Naive thymus-derived CD4-positive, alpha-beta T cell (primary cell): ENCODE data around the gene CCBE1. TPM values are rescaled to one million over a fixed set of nuclear protein-coding genes. Genes with fewer than 3 reads are reported as not detected.

ENCODE experiments used
- ATAC-seq: fragments of 150-1000 bp; cut with Tn5 transposase; 2 replicates; pipeline ENCODE4 v1.10.0; 2021; ENCODE audit warnings: mild to moderate bottlenecking, moderate library complexity
- CTCF ChIA-PET: fragments of 350-600 bp; sonication (Branson Sonifier 250); formaldehyde crosslinking; loops from one replicate; lab custom pipeline; 2021; ENCODE audit warnings: antibody characterized with exemption; lab: Charles Lee
- POLR2A ChIA-PET: fragments of 350-600 bp; sonication (Branson Sonifier 250); formaldehyde crosslinking; loops from one replicate; lab custom pipeline; 2021; ENCODE audit warnings: antibody characterized with exemption, inconsistent platforms; lab: Charles Lee
- DNase-seq, 9 donors: peaks; one replicate each; pipeline versions ENCODE4 v3.0.0 to v3.0.0-alpha.2; 2020 to 2022; ENCODE audit warnings: mixed read lengths in 1 of 9
- H3K27ac ChIP-seq: one replicate; pipeline ENCODE4 v1.7.0; 2013; ENCODE audit warnings: mild to moderate bottlenecking, low read depth, low read length, moderate library complexity
- H3K27me3 ChIP-seq, 2 donors: one replicate each; pipeline ENCODE4 v1.7.0; 2013; ENCODE audit warnings: low read length in 2 of 2, mild to moderate bottlenecking in 2 of 2, moderate library complexity in 2 of 2; ENCODE audit not compliant: control insufficient read depth in 2 of 2, insufficient read depth in 2 of 2
- H3K36me3 ChIP-seq, 3 experiments: 1 replicate in 2 of 3; 2 replicates in 1 of 3; pipeline ENCODE4 v1.7.0; 2013; ENCODE audit warnings: low read length in 3 of 3, mild to moderate bottlenecking in 3 of 3, moderate library complexity in 1 of 3; ENCODE audit not compliant: insufficient read depth in 3 of 3, control insufficient read depth in 2 of 3
- H3K4me1 ChIP-seq, 2 donors: one replicate each; pipeline ENCODE4 v1.7.0; 2013; ENCODE audit warnings: low read length in 2 of 2, mild to moderate bottlenecking in 2 of 2, moderate library complexity in 1 of 2; ENCODE audit not compliant: control insufficient read depth in 2 of 2, insufficient read depth in 2 of 2
- H3K4me3 ChIP-seq: 2 replicates; pipeline ENCODE4 v1.7.0; 2013; ENCODE audit warnings: mild to moderate bottlenecking, low read length
- H3K9me3 ChIP-seq, 3 experiments: 1 replicate in 2 of 3; 2 replicates in 1 of 3; pipeline ENCODE4 v1.7.0; 2013; ENCODE audit warnings: low read length in 3 of 3; ENCODE audit not compliant: control insufficient read depth in 2 of 3
- H3K27ac Mint-ChIP-seq, 9 donors: one replicate each; pipeline ENCODE4 v1.8.0; 2020 to 2022; ENCODE audit warnings: mixed read lengths in 9 of 9, mild to moderate bottlenecking in 8 of 9, moderate library complexity in 5 of 9, inconsistent platforms in 2 of 9
- H3K27me3 Mint-ChIP-seq, 5 donors: one replicate each; pipeline ENCODE4 v1.8.0; 2021 to 2022; ENCODE audit warnings: mixed read lengths in 5 of 5, mild to moderate bottlenecking in 1 of 5
- H3K36me3 Mint-ChIP-seq, 5 donors: one replicate each; pipeline ENCODE4 v1.8.0; 2020 to 2022; ENCODE audit warnings: mixed read lengths in 5 of 5, mild to moderate bottlenecking in 3 of 5, inconsistent platforms in 1 of 5
- H3K4me1 Mint-ChIP-seq, 7 donors: one replicate each; pipeline ENCODE4 v1.8.0; 2020 to 2022; ENCODE audit warnings: mixed read lengths in 7 of 7, mild to moderate bottlenecking in 3 of 7, inconsistent platforms in 1 of 7
- H3K4me3 Mint-ChIP-seq, 10 donors: one replicate each; pipeline ENCODE4 v1.8.0; 2020 to 2022; ENCODE audit warnings: mild to moderate bottlenecking in 10 of 10, mixed read lengths in 10 of 10, moderate library complexity in 6 of 10, inconsistent platforms in 2 of 10
- H3K9me3 Mint-ChIP-seq, 11 donors: one replicate each; pipeline ENCODE4 v1.8.0; 2020 to 2022; ENCODE audit warnings: mixed read lengths in 11 of 11, mild to moderate bottlenecking in 4 of 11, inconsistent platforms in 1 of 11, moderate library complexity in 1 of 11
- intact Hi-C, 2 donors: fragments of 100-400 bp; cut with micrococcal nuclease; formaldehyde crosslinking; loops; one replicate each; pipeline ENCODE4 v1.15.1; 2023
- polyA plus RNA-seq, 2 donors: library from polyadenylated mRNA; unstranded; fragments of 300-500 nt; fragmentation: Illumina TruSeq; gene quantifications; one replicate each; pipeline ENCODE4 v1.2.3, GENCODE V29; 2021
- total RNA-seq, 6 experiments: library from RNA in 5 of 6; stranded (reverse) in 5 of 6; gene quantifications; 1 replicate in 5 of 6; 2 replicates in 1 of 6; pipeline ENCODE4 v1.2.3 and lab custom pipeline; 2021 to 2026

Gene CCBE1
- total and polyA plus RNA-seq, 7 experiments from 2014 or later, result not detected

GRCh38 chr18:59387687-59388565 lies 309.3 kb downstream of the CCBE1 start:
- H3K27ac ChIP-seq, result no peak overlapping the region

DNA sequence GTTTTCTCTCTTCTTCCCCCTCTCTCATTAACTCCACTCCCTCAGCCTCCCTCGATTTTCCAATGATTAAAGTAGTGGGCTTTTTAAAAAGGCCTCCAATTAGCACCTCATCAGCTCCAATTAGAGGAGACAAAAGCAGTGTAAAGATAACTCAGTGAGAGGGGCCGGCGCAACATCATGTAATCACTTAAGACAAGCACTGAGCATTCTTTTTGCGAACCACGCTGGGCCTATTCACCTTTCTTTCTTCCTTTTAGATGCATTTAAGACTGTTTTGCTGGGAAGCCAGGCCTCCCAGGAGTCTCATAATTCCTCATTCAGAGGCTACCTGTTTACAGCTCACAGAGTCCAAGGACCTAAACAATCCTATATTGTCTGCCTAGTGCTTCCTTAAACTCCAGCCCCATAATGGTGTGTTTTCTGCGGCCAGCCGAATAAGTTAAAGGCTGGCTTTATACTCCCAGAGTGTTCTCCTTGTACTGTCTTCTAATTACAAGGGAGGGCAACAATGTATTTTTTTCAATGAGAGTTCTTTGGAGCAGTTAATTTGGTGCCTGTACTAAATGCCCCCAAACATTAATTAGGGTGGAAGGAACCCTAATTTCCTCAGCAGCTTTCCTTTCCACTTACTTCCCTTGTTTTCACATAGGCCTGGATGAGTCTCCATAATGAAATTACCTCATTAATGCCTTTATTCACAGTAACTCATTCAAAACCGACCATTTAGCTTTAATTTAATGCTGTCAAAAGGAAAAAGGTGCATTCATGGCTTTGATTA lies 310.1 kb downstream of the CCBE1 start:
- H3K36me3 ChIP-seq, result no peaks in the 10 kb centered on the region
- no peaks in the 10 kb centered on the region for H3K4me1 ChIP-seq
- H3K27ac ChIP-seq, result no peak overlapping the region
- no peak overlapping the region for H3K4me3 Mint-ChIP-seq
- H3K4me3 ChIP-seq, result no peak overlapping the region
- intact Hi-C loops, result no loop called here
- ChIA-PET CTCF (interaction anchor here (1.2 to 1.3 kb wide), 2 partner anchors 11 to 15 kb away, joined by 3 read pairs; no protein-coding TSS in a partner anchor), POLR2A (no interaction called here)
- peaks cover under 1 to 13% (median 1%) of the 10 kb centered on the region in 5 donors for H3K27me3 Mint-ChIP-seq
- DNase-seq (no peak), ATAC-seq (no peak)
- H3K9me3 ChIP-seq, result no peaks in the 10 kb centered on the region
- H3K27ac Mint-ChIP-seq, result no peak overlapping the region
- H3K9me3 Mint-ChIP-seq, result no peaks in the 10 kb centered on the region
- no peaks in the 10 kb centered on the region for H3K27me3 ChIP-seq
- H3K36me3 Mint-ChIP-seq, result no peaks in the 10 kb centered on the region
- H3K4me1 Mint-ChIP-seq, result no peaks in the 10 kb centered on the region

More at GRCh38 chr18:59387687-59388565, 309.3 kb downstream of the CCBE1 start:
- CTCF ChIA-PET, result interaction anchor here (1.2 to 1.3 kb wide), 2 partner anchors 12 to 14 kb away, joined by 3 read pairs; no protein-coding TSS in a partner anchor
- no peak for ATAC-seq
- POLR2A ChIA-PET, result no interaction called here
- no peak overlapping the region for H3K27ac Mint-ChIP-seq
- H3K27me3 Mint-ChIP-seq, result peaks cover 8 to 16% (median 8%) of the 10 kb centered on the region in 5 donors
- no peaks in the 10 kb centered on the region for H3K36me3 Mint-ChIP-seq
- intact Hi-C loops, result no loop called here
- DNase-seq, result no peak
- no peak overlapping the region for H3K4me3 Mint-ChIP-seq
- H3K4me1 Mint-ChIP-seq, result no peaks in the 10 kb centered on the region
- no peaks in the 10 kb centered on the region for H3K9me3 Mint-ChIP-seq
- no peaks in the 10 kb centered on the region for H3K4me1 ChIP-seq
- no peaks in the 10 kb centered on the region for H3K36me3 ChIP-seq
- no peaks in the 10 kb centered on the region for H3K9me3 ChIP-seq
- no peak overlapping the region for H3K4me3 ChIP-seq
- no peaks in the 10 kb centered on the region for H3K27me3 ChIP-seq

- POLR2A ChIA-PET, result no interaction called here
- no peaks in the 10 kb centered on the region for H3K4me1 Mint-ChIP-seq
- H3K4me3 Mint-ChIP-seq, result no peak overlapping the region
- Histone ChIP-seq H3K27ac (no peak overlapping the region), H3K4me1 (no peaks in the 10 kb centered on the region), H3K4me3 (no peak overlapping the region), H3K36me3 (no peaks in the 10 kb centered on the region), H3K27me3 (no peaks in the 10 kb centered on the region), H3K9me3 (no peaks in the 10 kb centered on the region)
- CTCF ChIA-PET, result no interaction called here
- H3K27me3 Mint-ChIP-seq, result peaks cover 0 to 10% (median 3%) of the 10 kb centered on the region in 5 donors
- ATAC-seq (no peak), DNase-seq (no peak)
- H3K9me3 Mint-ChIP-seq, result peaks cover 0 to 1% (median 0%) of the 10 kb centered on the region in 11 donors
- intact Hi-C loops, result no loop called here
- no peaks in the 10 kb centered on the region for H3K36me3 Mint-ChIP-seq
- no peak overlapping the region for H3K27ac Mint-ChIP-seq
Measured at GRCh38 chr18:59385191-59385590, 312.0 kb downstream of the CCBE1 start.

GRCh38 chr18:59383851-59384250 lies 313.4 kb downstream of the CCBE1 start:
- no peak for ATAC-seq
- POLR2A ChIA-PET, result no interaction called here
- peaks cover 0 to 15% (median 6%) of the 10 kb centered on the region in 5 donors for H3K27me3 Mint-ChIP-seq
- H3K36me3 ChIP-seq, result no peaks in the 10 kb centered on the region
- no peaks in the 10 kb centered on the region for H3K4me1 ChIP-seq
- no peak overlapping the region for H3K4me3 ChIP-seq
- no peaks in the 10 kb centered on the region for H3K4me1 Mint-ChIP-seq
- H3K4me3 Mint-ChIP-seq, result no peak overlapping the region
- H3K36me3 Mint-ChIP-seq, result no peaks in the 10 kb centered on the region
- intact Hi-C loops, result no loop called here
- CTCF ChIA-PET, result no interaction called here
- DNase-seq, result no peak
- no peaks in the 10 kb centered on the region for H3K9me3 ChIP-seq
- no peaks in the 10 kb centered on the region for H3K27me3 ChIP-seq
- no peak overlapping the region for H3K27ac Mint-ChIP-seq
- no peak overlapping the region for H3K27ac ChIP-seq
- peaks cover 0 to 1% (median 0%) of the 10 kb centered on the region in 11 donors for H3K9me3 Mint-ChIP-seq

DNA sequence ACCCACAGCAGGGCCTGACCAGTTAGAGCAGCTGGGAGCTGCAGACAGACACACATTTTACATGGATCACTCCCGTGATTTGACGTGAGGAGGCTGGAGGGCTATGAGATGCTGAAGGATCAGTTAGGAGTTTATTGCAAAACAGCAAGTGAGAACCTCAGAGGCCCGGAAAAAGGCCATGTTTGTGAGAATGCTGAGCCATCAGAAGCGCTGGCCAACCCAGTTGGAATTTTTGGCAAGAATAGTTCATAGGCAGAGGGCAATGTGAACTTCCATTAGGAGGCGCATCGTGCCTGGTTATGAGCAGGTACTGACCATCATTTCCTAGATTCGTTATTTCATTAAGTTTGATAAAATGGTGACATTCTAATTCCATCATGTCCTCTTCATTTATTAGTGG lies 314.8 kb downstream of the CCBE1 start:
- intact Hi-C loops, result no loop called here
- ChIA-PET CTCF (no interaction called here), POLR2A (no interaction called here)
- no peak for ATAC-seq
- peaks cover 6 to 28% (median 10%) of the 10 kb centered on the region in 5 donors for H3K27me3 Mint-ChIP-seq
- no peaks in the 10 kb centered on the region for H3K27me3 ChIP-seq
- H3K9me3 ChIP-seq, result no peaks in the 10 kb centered on the region
- H3K4me3 ChIP-seq, result no peak overlapping the region
- H3K27ac ChIP-seq, result no peak overlapping the region
- H3K9me3 Mint-ChIP-seq, result peaks cover 0 to 1% (median 0%) of the 10 kb centered on the region in 11 donors
- no peak for DNase-seq
- no peaks in the 10 kb centered on the region for H3K4me1 ChIP-seq
- H3K36me3 Mint-ChIP-seq, result no peaks in the 10 kb centered on the region
- H3K4me1 Mint-ChIP-seq, result no peaks in the 10 kb centered on the region
- no peaks in the 10 kb centered on the region for H3K36me3 ChIP-seq
- H3K27ac Mint-ChIP-seq, result no peak overlapping the region
- H3K4me3 Mint-ChIP-seq, result no peak overlapping the region

- H3K27ac ChIP-seq, result no peak overlapping the region
- no peaks in the 10 kb centered on the region for H3K27me3 ChIP-seq
- Mint-ChIP-seq H3K27ac (no peak overlapping the region), H3K4me3 (no peak overlapping the region), H3K27me3 (peaks cover 6 to 27% (median 10%) of the 10 kb centered on the region in 5 donors), H3K36me3 (no peaks in the 10 kb centered on the region), H3K9me3 (peaks cover 0 to 1% (median 0%) of the 10 kb centered on the region in 11 donors), H3K4me1 (no peaks in the 10 kb centered on the region)
- ATAC-seq (no peak), DNase-seq (no peak)
- no peaks in the 10 kb centered on the region for H3K36me3 ChIP-seq
- POLR2A ChIA-PET, result no interaction called here
- no peak overlapping the region for H3K4me3 ChIP-seq
- no peaks in the 10 kb centered on the region for H3K9me3 ChIP-seq
- H3K4me1 ChIP-seq, result no peaks in the 10 kb centered on the region
- intact Hi-C loops, result no loop called here
- CTCF ChIA-PET, result no interaction called here
Measured at GRCh38 chr18:59381949-59382348, 315.3 kb downstream of the CCBE1 start.
